ENCODE results near the gene OBSCN.

GRCh38 chr1:228297822-228298221 is 90.0 kb downstream of the OBSCN start:
- no peak for TF ChIP-seq CTCF (conservative IDR thresholded peaks at IDR 0.05)
- TF ChIP-seq ZFX (IDR thresholded peaks at IDR 0.05): no peak

Measured in C4-2B (cell line).